ENCODE data around the gene PPP1R26.

- no peak for TF ChIP-seq POLR2A (IDR thresholded peaks at IDR 0.05; ENCODE audit: low read depth)
- no peak for TF ChIP-seq CTCF (IDR thresholded peaks at IDR 0.05)
Observed at GRCh38 chr9:135531096-135531495, 51.5 kb downstream of the PPP1R26 start.

Measured in esophagus muscularis mucosa (tissue), 3 donors.